Measurements from ENCODE around the gene ADRA2B. TPM values are rescaled to one million over a fixed set of nuclear protein-coding genes. Genes with fewer than 3 reads are reported as not detected.
A peak's percentile ranks its signal among the peaks of the same experiment; 100 is the strongest.

Gene ADRA2B
- total RNA-seq, 1 donor from 2014 or later: 0.32 TPM

- Histone ChIP-seq H3K4me1 (peaks cover 13% of the 10 kb centered on the region), H3K27me3 (ENCODE audit: low read depth) (peaks cover 41% of the 10 kb centered on the region), H3K27ac (no peak overlapping the region), H3K9me3 (no peaks in the 10 kb centered on the region), H3K4me3 (no peak overlapping the region), H3K36me3 (no peaks in the 10 kb centered on the region)
- ATAC-seq: no peak
- DNase-seq: peak; percentile 20
- intact Hi-C loops (cut with DNase I): no loop called here
- TF ChIP-seq CTCF (IDR thresholded peaks at IDR 0.05): no peak
These were observed 2.5 kb upstream of the ADRA2B start for GRCh38 chr2:96118698-96119388.

DNA sequence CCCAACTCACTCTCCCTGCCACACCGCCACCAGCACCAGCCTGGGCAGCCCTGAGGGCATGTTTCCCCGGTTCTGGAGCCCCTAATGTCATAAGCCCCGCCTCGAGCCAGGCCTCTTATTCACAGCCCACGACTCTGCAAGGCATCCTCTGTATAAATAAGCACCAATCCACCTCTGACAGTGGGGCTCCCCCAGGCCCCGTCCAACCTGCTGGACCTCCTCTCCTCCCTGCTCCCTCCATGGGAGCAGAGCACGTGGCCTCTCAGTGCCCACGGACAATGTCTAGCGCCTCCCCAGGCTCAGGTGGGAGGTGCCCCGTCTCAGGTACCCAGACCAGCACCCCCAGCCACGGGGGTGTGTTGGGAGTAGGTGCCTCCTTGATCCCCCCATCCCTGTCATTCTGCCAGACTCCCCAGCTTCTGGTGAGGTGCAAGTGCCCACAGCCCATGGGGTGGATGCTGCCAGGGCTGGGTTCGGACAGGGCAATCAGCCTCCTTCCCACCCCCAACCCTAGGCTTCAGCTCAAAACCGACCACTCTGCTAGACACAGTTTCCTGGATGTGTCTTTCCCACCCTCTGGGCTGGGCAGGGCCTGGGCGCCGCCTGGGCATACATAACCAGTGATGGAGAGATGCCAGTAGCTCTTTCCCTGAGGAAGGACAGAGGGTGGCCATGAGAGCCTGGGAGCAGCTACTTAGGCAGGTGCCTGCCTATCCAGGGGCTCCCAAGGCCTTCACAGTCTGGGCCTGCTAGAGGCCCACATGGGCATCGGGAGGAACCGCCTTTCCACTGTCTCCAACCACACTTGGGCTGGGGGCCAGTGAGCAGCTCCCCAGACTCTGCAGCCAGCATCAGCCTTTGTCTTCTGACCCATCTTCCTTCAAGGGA is 1.6 kb upstream of the ADRA2B start:
- intact Hi-C loops (cut with DNase I): no loop called here
- H3K9me3 ChIP-seq: no peaks in the 10 kb centered on the region
- TF ChIP-seq CTCF (IDR thresholded peaks at IDR 0.05): no peak
- ATAC-seq (no peak), DNase-seq (peak; percentile 36)
- no peaks in the 10 kb centered on the region for H3K36me3 ChIP-seq
- no peak overlapping the region for H3K4me3 ChIP-seq
- H3K27ac ChIP-seq: no peak overlapping the region
- peaks cover 41% of the 10 kb centered on the region for H3K27me3 ChIP-seq (ENCODE audit: low read depth)
- peaks cover 13% of the 10 kb centered on the region for H3K4me1 ChIP-seq

- H3K36me3 ChIP-seq: no peaks in the 10 kb centered on the region
- peak; percentile 76 for TF ChIP-seq CTCF (IDR thresholded peaks at IDR 0.05)
- H3K4me3 ChIP-seq: peak overlapping the region; percentile 71
- DNase-seq (peak; percentile 65), ATAC-seq (peak; percentile 89 to 93)
- H3K27ac ChIP-seq: peak overlapping the region; percentile 46
- H3K27me3 ChIP-seq (ENCODE audit: low read depth): peaks cover 41% of the 10 kb centered on the region
- peaks cover 13% of the 10 kb centered on the region for H3K4me1 ChIP-seq
- intact Hi-C loops (cut with DNase I): no loop called here
- no peaks in the 10 kb centered on the region for H3K9me3 ChIP-seq
These were observed 635 bp upstream of the ADRA2B start for GRCh38 chr2:96116879-96117533.

- Histone ChIP-seq H3K27me3 (ENCODE audit: low read depth) (peaks cover 41% of the 10 kb centered on the region), H3K9me3 (no peaks in the 10 kb centered on the region), H3K4me3 (peak overlapping the region; percentile 71), H3K4me1 (peaks cover 13% of the 10 kb centered on the region), H3K27ac (no peak overlapping the region), H3K36me3 (no peaks in the 10 kb centered on the region)
- TF ChIP-seq CTCF (IDR thresholded peaks at IDR 0.05): no peak
- DNase-seq (peak; percentile 44), ATAC-seq (no peak)
- intact Hi-C loops (cut with DNase I): no loop called here
These were observed 544 bp downstream of the ADRA2B start for GRCh38 chr2:96115631-96116423.

Measured in lower lobe of right lung (tissue), 2 donors.